Stimulated activated CD4-positive, alpha-beta T cell treated with anti-CD3 and anti-CD28 coated beads, TNF-alpha, amount 100 ng/mL, for 24 hours (primary cell): Measurements from ENCODE around the gene SLC44A2.

ENCODE experiments used
- DNase-seq, 3 experiments: peaks; one replicate each; pipeline ENCODE4 v3.0.0-alpha.2; 2020; ENCODE audit warnings: low read depth in 3 of 3

Gene SLC44A2

DNA sequence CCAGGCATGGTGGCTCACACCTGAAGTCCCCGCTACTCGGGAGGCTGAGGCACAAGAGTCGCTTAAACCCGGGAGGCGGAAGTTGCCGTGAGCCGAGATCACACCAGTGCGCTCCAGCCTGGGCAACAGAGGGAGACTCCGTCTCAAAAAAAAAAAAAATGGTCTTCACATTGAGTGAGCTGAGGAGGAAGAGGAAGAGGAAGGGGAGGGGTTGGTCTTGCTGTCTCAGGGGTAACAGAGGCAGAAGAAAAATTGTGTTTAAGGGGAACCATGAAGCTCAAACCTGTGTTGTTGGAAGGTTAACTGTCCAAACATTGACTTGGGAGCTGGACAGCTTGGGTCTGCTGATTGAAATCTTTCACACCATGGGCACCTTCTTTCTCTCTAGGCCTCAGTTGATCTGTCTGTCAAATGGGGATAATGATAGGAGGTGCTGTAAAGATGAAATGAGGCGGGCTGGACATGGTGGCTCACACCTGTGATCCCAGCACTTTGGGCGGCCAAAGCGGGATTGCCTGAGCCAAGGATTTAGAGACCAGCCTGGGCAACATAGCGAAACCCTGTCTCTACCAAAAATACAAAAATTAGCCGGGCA lies 9.8 kb upstream of the SLC44A2 start:
- no peak for DNase-seq

DNA sequence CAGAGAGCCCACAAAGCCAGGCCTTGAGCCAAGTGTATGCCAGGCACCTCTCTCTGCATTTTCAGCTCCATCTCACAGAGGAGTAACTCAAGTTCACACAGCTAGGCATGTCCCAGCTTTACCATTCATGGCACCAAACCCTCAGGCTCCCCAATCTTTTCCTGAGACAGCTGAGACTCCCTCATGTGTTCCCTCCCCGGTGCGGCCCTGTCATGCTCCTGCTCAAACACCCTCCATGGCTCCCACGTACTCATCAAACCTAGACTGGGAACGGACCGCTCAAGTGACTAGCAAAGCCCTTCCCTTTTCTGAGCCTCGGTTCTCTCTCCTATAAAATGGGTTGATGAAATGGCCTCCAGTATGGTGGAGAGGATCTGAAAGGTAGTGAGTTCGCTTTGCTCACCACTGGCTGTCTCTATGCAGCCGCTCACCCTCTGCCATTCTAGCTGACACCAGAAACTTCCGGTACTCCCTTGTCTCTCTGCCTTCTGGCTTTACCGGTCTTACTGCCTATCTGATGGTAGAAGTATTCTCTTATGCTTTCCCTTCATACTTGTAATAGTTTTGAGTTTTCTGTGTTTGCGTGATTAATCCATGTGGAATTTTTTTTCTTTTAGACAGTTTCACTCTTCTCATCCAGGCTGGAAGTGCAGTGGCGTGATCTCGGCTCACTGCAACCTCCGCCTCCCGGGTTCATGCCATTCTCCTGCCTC lies 7.8 kb upstream of the SLC44A2 start:
- no peak for DNase-seq

DNA sequence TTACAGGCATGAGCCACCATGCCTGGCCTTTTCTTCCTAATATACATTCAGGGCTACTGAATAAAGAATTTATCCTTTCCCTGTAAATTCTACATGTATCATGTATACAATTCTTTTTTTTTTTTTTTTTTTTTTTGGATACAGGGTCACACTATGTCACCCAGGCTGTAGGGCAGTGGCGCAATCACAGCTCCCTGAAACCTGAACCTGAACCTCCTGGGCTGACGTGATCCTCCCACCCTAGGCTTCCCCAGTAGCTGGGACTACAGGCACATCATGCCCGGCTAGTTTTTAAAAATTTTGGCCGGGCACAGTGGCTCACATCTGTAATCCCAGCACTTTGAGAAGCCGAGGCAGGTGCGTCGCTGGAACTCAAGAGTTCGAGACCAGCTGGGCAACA lies 6.5 kb upstream of the SLC44A2 start:
- DNase-seq = no peak

DNA sequence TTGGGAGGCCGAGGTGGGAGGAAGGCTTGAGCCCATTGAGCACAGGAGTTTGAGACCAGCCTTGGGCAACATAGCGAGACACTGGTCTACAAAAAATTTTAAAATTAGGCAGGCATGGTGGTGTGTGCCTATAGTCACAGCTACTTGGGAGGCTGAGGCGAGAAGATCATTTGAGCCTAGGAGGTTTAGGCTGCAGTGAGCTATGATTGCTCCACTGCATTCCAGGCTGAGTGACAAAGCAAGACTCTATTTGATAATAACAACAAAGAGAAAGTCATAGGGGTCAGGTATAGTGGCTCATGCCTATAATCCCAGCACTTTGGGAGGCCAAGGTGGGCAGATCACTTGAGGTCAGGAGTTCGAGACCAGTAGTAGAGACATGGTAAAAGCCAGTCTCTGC lies 4.6 kb upstream of the SLC44A2 start:
- no peak for DNase-seq

DNA sequence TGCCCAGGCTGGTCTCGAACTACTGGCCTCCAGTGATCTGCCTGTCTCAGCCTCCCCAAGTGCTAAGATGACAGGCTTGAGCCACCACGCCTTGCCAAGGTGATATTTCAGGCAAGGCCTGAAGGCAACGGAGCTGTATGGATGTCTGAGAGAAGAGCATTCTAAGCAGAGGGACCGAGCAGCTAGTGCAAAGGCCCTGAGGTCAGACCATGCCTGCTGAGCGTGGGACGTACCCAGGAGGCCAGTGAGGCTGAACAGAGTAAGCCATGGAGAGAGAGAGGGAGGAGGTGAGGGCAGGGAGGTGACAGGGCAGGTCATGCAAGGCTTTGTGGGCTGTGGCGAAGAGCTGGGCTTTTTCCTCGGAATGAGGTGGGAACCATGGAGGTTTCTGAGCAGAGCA lies 3.4 kb upstream of the SLC44A2 start:
- no peak for DNase-seq

DNA sequence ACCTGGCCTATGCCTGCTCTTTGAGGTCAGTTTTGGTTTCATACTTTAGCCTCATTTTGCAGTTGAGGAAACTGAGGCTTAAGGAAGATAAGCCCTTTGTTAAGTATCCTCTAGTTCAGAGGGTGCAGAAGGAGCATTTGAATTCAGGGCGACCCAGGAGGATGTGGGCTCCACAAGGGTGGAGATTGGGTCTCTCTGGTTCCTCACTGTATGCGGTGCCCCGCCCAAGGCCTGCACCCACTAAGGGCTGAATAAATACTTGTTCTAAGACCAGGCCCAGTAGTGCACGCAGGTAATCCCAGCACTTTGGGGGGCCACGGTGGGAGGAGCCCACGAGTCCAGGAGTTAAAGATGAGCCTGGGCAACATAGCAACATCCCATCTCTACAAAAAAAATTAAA lies 768 bp upstream of the SLC44A2 start:
- DNase-seq = no peak

DNA sequence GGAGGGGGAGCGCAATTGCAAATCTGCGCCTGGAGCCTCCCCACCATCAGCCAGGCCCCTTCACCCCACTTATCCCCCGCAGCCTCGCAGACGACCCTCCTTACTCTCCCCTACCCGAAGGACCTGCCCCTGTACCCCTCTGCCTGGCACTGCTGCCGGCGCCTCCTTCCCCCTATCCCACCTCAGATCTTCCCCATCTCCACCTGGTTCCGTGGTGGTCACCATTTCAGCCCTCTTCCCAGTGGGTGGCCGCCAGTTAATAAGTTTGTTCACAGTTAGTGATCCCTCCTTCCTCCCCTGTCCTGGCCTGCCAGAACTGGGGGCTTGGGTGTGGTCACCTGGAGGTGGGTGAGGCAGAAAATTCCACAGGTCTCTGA lies 397 bp downstream of the SLC44A2 start:
- no peak for DNase-seq

DNA sequence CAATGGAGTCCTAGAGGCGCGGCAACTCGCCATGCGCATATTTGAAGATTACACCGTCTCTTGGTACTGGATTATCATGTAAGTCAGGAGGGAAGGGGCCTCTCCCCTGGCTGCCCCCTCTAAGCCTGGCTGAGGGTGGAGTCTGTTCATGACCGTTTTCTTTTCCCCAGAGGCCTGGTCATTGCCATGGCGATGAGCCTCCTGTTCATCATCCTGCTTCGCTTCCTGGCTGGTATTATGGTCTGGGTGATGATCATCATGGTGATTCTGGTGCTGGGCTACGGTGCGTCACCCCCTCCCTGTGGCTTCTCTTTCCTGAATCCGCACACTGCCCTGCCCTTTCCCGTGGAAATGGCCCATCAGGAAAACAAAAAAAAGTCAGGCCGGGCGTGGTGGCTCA lies 6.5 kb downstream of the SLC44A2 start:
- DNase-seq = no peak

DNA sequence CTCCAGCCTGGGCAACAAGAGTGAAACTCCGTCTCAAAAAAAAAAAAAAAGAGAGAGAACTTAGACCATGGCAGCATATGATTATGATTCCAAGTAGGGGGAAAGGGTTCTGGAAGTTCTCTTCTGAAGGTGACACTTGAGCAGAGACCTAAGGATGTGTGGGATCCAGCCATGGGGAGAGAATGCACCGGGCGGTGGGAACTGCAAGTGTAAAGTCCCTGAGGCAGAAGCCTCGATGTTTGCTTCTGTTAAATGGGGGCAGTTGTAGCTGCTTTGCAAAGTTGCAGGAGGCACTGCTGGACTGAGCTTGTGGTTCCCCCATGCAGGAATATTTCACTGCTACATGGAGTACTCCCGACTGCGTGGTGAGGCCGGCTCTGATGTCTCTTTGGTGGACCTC lies 9.1 kb downstream of the SLC44A2 start:
- DNase-seq = no peak

DNA sequence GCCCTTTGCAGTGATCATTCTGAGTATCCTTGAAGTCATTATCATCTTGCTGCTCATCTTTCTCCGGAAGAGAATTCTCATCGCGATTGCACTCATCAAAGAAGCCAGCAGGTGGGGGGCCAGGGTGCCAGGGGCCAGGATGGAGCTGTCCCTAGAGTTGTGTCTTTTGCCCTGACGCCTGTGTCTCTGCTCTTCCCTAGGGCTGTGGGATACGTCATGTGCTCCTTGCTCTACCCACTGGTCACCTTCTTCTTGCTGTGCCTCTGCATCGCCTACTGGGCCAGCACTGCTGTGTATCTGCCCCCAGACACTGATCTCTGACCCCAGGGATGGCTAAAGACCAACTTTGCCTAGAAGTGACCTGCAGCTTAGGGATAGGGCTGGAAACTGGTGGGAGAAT lies 9.6 kb downstream of the SLC44A2 start:
- no peak for DNase-seq

DNA sequence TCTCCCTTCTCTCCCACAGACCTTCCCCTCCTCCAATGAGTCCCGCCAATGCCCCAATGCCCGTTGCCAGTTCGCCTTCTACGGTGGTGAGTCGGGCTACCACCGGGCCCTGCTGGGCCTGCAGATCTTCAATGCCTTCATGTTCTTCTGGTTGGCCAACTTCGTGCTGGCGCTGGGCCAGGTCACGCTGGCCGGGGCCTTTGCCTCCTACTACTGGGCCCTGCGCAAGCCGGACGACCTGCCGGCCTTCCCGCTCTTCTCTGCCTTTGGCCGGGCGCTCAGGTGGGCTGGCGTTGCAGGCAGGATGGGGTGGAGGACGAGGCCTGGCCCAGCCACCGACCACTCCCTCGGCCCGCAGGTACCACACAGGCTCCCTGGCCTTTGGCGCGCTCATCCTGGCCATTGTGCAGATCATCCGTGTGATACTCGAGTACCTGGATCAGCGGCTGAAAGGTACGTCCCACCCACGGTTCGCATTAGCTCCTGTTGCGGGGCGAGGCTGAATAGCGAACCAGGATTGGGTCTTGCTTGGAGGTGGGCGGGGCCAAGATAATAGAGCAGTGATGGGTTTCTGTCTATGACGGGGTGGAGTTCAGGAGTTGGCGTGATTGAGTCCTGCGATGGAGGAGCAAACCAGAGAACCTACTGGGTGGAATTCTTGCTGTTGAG lies 11.1 kb downstream of the SLC44A2 start:
- DNase-seq = no peak

DNA sequence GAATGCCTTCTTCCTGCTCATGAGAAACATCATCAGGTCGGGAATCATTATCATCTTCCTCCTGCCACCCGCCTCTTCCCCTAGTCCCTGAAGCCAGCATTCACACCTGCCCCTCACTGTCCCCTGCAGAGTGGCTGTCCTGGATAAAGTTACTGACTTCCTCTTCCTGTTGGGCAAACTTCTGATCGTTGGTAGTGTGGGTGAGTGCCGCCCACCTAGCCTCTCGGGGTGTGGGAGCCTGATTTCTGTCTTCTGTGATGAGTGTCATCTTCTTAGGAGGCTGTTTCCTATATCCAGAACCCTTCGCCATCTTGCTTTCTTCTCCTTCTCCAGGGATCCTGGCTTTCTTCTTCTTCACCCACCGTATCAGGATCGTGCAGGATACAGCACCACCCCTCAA lies 12.5 kb downstream of the SLC44A2 start:
- no peak for DNase-seq

DNA sequence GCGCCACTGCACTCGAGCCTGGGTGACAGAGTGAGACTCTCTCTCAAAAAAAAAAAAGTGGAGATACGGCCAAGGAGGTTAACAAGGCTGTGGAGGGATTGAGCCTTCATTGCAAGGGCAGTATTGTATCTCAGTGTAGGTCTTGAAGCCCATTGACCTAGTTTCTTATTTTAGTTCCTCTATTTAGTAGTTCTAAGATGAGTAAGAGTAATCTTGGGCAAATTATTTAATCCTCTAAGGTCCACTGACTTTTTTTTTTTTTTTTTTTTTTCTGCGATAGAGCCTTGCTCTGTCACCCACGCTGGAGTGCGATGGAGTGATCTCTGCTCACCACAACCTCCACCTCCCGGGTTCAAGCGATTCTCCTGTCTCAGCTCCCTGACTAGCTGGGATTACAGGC lies 14.5 kb downstream of the SLC44A2 start:
- no peak for DNase-seq

DNA sequence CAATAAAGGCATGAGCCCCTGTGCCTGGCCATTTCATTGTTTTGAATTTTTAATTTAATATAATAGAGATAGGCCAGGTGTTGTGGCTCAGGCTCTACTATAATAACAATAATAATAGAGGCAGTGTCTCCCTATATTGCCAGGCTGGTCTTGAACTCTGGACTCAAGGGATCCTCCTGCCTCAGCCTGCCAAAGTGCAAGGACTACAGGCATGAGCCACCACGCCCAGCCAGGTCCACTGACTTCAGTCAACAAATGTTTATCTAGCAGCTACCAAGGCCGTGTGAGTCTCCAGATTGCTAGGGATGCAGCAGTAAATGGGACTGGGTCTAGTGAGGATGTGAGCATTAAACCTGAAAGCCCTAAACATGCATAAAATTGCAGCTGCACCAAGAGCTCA lies 15.0 kb downstream of the SLC44A2 start:
- DNase-seq = no peak

DNA sequence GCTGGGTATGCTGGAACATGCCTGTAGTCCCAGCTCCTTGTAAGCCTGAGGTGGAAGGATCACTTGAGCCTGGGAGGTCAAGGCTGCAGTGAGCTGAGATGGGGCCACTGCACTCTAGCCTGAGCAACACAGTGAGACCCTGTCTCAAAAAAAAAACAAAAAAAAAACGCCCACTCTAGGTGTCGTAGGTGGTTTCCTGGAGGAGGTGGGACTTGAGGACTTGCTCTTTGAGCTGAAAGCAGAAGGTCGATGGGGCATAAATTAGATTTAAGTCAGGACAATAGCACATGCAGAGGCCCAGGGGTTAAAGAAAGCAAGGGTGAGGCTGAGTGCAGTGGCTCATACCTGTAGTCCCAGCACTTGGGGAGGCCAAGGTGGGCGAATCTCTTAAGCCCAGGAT lies 15.9 kb downstream of the SLC44A2 start:
- no peak for DNase-seq

DNA sequence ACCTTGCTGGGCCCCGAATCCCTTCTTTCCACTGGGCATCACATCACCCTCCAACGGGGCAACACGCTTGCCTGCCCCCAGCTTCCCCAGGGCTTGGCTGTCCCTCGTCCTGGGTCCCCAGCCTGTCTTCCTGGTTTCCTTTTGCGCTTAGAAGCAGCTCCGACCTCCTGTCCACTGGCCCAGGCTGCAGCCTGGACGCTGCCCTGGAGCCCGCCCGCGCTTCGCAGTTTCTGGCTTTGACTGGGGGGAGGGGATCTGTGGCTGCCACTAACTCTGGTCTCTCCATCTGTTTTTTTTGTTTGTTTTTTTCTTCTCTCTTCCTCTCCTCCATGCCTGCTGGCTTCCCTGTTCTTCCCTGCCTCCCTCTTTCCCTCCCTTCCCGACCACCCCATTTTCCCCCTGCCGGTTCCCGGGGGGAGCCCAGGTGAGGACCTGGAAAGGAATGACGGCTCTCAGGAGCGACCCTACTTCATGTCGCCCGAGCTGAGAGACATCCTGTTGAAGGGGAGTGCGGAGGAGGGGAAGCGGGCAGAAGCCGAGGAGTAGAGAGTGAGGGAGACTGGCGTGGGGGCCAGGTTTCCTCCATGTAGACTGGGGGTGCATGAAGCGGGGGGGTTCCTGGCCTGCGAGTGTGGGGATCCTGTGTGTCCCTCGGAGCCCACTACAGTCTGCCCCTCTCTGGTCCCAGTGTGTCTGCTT lies 17.3 kb downstream of the SLC44A2 start:
- DNase-seq = no peak

DNA sequence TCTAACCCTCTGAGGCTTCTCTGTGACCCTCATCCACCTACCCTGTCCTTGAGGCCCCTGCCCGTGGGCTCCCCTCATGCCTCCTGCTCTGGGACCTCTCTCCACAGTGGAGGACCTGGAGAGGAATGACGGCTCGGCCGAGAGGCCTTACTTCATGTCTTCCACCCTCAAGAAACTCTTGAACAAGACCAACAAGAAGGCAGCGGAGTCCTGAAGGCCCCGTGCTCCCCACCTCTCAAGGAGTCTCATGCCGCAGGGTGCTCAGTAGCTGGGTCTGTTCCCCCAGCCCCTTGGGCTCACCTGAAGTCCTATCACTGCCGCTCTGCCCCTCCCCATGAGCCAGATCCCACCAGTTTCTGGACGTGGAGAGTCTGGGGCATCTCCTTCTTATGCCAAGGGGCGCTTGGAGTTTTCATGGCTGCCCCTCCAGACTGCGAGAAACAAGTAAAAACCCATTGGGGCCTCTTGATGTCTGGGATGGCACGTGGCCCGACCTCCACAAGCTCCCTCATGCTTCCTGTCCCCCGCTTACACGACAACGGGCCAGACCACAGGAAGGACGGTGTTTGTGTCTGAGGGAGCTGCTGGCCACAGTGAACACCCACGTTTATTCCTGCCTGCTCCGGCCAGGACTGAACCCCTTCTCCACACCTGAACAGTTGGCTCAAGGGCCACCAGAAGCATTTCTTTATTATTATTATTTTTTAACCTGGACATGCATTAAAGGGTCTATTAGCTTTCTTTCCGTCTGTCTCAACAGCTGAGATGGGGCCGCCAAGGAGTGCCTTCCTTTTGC lies 18.0 kb downstream of the SLC44A2 start:
- DNase-seq = no peak

DNA sequence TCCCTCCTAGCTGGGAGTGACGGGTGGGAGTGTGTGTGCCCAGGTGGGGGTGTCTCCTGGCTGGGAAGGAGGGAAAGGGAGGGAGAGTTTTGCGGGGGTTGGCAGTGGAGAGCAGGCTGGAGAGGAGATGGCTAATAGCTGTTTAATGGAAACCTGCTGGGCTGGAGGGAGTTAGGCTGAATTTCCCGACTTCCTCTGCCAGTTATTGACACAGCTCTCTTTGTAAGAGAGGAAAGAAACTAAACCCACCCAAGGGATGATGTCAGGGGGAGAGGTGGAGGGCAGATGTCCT lies 18.6 kb downstream of the SLC44A2 start:
- DNase-seq = no peak

DNA sequence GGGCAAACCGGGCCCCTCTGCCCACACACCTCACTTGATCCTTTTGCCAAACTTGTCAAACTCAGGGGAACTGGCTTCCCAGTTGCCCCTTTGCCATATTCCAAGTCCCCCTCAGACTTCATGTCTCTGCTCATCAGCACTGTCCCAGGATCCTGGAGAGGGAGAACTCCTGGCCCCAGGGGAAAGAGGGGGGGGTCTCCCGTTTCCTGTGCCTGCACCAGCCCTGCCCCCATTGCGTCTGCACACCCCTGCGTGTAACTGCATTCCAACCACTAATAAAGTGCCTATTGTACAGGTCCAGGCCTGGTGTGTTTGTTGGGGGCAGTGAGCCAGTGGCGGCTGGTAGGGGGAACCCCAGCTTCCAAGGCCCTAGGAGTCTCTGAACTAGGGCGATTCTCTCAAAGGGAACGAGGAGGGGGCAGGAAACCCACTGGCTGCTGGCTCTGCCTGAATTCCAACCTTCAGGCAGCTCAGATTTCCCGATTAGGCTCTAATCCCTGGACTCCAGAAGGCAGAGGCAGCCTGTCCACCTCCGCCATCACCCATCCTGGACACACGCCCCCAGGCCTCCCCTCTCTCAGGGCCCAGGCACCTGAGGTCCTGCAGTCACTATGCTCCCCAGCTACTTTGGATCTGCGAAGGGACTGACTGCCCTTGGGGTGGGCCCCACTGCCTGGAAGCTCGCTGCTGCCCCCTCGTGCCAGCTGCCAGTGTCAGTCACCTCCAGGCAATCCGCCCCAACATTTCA lies 19.1 kb downstream of the SLC44A2 start:
- peak; percentile 69 to 82 (median 72) for DNase-seq

DNA sequence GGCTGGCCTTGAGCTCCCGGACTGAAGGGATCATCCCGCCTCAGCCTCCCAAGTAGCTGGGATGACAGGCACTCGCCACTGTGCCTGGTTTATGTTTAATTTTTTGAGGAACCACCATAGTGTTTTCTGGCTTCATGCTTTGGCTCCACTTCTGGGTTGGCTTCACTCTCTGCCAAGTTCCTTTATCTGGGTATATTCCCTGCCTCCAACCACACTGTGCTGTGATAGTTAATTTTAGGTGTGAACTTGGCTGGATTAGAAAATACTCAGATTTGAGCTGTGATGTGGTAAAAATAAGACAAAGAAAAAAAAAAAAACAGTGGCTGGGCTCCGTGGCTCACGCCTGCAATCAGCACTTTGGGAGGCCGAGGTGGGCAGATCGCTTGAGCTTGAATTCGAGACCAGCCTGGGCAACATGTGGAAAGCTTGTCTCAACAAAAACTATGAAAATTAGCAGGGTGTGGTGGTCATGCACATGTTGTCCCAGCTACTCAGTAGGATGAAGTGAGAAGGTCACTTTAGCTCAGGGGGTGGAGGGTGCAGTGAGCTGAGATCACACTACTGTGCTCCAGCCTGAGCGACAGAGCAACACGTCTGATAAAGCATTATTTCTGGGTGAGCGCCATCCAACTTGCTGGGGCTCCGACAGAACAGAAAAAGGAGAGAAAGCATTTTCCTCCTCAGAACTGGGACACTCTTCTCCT lies 21.3 kb downstream of the SLC44A2 start:
- DNase-seq = no peak

DNA sequence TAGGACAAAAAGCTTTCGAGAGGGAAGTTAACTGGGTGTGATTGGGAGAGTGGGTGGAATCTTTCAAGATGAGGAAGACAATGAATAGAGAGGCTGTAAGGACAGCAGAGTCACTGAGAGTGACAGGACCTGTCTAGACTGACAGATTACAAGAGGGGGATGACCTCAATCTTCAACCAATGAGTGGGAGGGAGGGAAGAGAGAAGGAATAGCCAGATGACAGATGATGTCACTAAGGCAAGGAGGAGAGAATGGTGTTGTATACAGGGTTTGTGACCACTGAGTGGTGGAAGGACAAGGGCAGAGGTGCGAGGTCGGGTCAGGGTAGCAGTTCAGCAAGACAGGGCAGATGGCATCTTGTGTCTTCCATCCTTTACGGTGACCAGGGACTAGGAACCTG lies 23.0 kb downstream of the SLC44A2 start:
- no peak for DNase-seq
